GM18951 (cell line): ENCODE data around the gene APEX2.
"Not testable (repeated sequence)": the region's sequence is repeated elsewhere in the genome, so short reads cannot be mapped to it uniquely, and the experiment has no call there.

Source experiments
- POLR2A ChIP-seq: IDR thresholded peaks from 4 replicates; pipeline ENCODE4 v1.6.1; 2011; ENCODE audit warnings: mild to moderate bottlenecking; ENCODE audit not compliant: insufficient read length, insufficient read depth; ENCODE audit errors: extremely low read depth
- in situ Hi-C: fragments of 300-500 bp; cut with MboI; formaldehyde crosslinking; loops from one replicate; pipeline ENCODE4 v1.12.0; 2022; ENCODE audit warnings: low sequenced_read_pairs, mixed read lengths, inconsistent platforms; ENCODE audit not compliant: unreplicated experiment

Gene APEX2

GRCh38 chrX:54999717-55000598, at the start of gene APEX2:
TSS of gene APEX2 (plus strand) at chrX:55000363. CDS start at chrX:55000423, 60 bp downstream.
- in situ Hi-C loops: no loop called here
- peak; percentile 80 for TF ChIP-seq POLR2A

GRCh38 chrX:54950730-54951375, 49.3 kb upstream of the APEX2 start:
- in situ Hi-C loops: no loop called here
- TF ChIP-seq POLR2A: no peak

- no peak for TF ChIP-seq POLR2A
- in situ Hi-C loops: no loop called here
These were observed 38.4 kb upstream of the APEX2 start for GRCh38 chrX:54961750-54962149.

GRCh38 chrX:54964766-54965497, 35.2 kb upstream of the APEX2 start:
- in situ Hi-C loops: no loop called here
- TF ChIP-seq POLR2A: no peak

GRCh38 chrX:54977387-54977786, 22.8 kb upstream of the APEX2 start:
- in situ Hi-C loops: no loop called here
- no peak for TF ChIP-seq POLR2A

GRCh38 chrX:54978448-54978847, 21.7 kb upstream of the APEX2 start:
- in situ Hi-C loops: no loop called here
- no peak for TF ChIP-seq POLR2A

GRCh38 chrX:54979432-54979831, 20.7 kb upstream of the APEX2 start:
- in situ Hi-C loops: no loop called here
- no peak for TF ChIP-seq POLR2A

- in situ Hi-C loops: no loop called here
- no peak for TF ChIP-seq POLR2A
These were observed 19.8 kb upstream of the APEX2 start for GRCh38 chrX:54980334-54980733.

- in situ Hi-C loops: not testable (repeated sequence)
These were observed 16.9 kb upstream of the APEX2 start for GRCh38 chrX:54983306-54983705.

- no peak for TF ChIP-seq POLR2A
- in situ Hi-C loops: no loop called here
These were observed 8.5 kb upstream of the APEX2 start for GRCh38 chrX:54991706-54992105.

- in situ Hi-C loops: no loop called here
- no peak for TF ChIP-seq POLR2A
These were observed 7.1 kb upstream of the APEX2 start for GRCh38 chrX:54992911-54993622.

GRCh38 chrX:54994099-54994498, 6.1 kb upstream of the APEX2 start, which contains the start of gene PFKFB1:
TSS of gene PFKFB1 (minus strand) at chrX:54994188. CDS start at chrX:54994007, 181 bp downstream.
- TF ChIP-seq POLR2A: no peak
- in situ Hi-C loops: no loop called here
